ENCODE data around the gene RFX8.

RFX8 gene

DNA sequence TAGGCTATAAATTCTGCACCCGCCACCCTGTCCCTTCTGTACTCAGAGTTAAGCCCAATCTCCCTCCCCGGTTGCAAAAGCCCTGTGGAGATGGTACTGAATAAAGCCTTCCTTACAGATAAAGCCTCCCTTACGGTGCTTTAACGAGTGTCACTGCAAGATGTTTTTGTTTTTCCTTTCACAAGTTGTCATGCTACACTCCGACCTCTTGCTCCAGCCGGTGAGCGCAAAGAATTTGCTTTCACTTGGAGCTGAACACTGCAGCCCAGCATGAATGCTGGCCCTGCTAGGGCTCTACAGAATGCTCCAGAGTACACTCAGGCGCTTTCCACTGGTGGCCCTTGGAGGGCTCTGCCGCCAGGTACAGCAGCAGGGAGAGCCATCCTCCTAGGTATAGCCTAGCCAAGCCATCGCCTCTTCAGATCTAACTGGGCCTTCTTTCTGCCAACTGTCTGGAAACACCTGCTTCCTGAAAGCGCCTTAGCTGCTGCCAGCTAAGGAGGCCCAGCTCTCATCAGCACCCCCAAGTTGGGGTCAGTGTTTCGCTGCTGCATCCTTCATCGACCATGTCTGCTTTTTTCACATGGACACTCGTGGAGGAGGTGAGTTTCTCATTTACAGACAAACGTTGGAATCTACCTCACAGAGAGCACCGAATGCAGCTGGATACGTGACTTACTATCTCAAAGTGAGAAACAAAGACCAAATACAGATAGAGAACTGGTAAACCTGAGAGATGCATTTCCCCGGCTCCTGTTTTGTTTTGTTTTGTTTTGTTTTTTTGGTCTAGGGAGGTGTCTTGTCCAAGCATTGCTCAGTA is 74.2 kb downstream of the RFX8 start:
- TF ChIP-seq, protein P1, sequence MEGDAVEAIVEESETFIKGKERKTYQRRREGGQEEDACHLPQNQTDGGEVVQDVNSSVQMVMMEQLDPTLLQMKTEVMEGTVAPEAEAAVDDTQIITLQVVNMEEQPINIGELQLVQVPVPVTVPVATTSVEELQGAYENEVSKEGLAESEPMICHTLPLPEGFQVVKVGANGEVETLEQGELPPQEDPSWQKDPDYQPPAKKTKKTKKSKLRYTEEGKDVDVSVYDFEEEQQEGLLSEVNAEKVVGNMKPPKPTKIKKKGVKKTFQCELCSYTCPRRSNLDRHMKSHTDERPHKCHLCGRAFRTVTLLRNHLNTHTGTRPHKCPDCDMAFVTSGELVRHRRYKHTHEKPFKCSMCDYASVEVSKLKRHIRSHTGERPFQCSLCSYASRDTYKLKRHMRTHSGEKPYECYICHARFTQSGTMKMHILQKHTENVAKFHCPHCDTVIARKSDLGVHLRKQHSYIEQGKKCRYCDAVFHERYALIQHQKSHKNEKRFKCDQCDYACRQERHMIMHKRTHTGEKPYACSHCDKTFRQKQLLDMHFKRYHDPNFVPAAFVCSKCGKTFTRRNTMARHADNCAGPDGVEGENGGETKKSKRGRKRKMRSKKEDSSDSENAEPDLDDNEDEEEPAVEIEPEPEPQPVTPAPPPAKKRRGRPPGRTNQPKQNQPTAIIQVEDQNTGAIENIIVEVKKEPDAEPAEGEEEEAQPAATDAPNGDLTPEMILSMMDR (IDR thresholded peaks at IDR 0.05): no peak
- H3K27ac ChIP-seq: no peak overlapping the region

DNA sequence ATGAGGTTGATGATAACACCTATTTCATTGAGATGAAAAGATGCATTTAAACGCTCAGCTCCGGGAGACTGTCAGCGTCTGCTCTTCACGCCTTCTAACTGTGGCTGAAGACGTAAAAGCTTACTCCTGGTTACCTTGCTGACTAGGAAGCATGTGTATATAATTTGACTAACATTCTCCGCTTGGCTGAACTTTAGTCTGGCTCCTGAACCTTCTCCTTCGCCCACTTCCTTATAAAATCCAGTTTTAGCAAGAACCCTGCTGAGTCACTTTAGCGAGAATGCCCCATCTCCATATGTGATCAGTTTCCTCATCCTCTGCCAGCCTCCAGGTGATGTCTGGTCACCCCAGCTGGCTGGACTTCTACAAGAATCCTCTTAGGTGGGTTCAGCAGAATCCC is 74.9 kb downstream of the RFX8 start:
- TF ChIP-seq ZFX (IDR thresholded peaks at IDR 0.05; ENCODE audit: borderline replicate concordance): no peak
- TF ChIP-seq, protein P1 (IDR thresholded peaks at IDR 0.05): no peak
- no peak overlapping the region for H3K27ac ChIP-seq

DNA sequence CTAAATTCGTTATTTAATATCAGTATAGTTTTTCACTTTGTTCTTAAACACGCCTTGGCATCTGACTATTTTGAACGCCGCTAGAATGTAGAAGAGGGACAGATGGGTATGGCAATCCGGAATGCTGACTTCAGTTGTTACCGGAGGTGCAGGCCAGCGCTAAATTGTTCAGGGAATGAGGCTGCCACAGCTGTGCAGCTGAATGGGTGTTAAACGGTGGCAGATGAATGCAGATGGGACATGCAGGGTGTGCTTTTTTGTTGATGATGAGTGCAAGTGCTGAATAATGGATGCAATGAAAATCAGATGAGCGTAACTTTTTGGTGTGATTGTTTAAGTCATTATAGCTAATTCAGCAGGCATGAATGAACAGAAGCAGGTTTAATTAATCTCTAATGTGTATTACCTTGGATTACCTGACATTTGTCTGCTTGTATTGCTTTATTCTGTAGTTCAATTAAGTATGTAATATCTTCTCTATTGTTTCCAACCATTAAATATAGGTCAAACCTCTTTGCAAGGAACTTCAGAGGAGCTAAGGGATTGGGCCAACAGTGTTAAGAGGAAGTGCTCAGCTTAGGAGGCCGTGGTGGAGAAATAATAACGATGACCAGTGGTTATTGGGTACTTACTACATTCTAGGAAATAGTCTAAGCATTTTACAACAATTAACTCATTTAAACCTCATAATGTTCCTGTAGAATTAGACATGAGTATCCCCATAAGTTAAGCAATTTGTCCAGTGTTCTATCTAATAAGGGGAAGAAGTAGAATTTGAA is 75.7 kb downstream of the RFX8 start:
- H3K27ac ChIP-seq: no peak overlapping the region
- TF ChIP-seq, protein P1 (IDR thresholded peaks at IDR 0.05): no peak
- TF ChIP-seq ZFX (IDR thresholded peaks at IDR 0.05; ENCODE audit: borderline replicate concordance): no peak

DNA sequence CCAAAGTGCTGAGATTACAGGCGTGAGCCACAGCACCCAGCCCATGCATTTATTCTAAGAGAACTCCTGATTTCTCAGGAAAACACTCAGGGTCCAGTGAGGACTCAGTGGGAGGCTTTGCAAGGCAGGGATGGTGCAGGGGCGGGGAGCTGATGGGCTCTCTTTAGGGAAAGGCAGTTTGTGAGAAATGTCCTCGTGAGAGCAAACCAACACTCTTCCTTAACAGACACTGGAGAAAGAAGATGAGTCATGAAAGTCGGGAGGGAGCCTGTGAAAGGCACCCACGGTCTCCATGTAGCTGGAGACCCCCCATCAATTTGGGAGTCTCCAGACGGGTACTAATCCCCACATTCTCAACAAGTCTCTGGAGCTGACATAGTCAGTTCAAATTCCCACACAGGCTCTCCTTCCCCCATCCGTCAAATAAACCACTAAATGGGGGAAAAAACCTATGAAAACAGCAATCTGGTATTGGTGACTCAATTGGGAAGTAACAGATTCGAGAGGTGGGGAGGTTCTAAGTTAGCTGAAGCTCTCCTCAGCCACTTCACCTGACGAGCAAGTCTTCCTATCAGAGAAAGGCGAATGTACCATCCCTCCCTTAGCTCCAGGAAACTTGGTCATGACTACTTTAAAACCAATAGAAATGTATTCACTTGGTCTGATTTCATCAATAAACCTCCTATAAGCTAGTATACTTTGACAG is 76.6 kb downstream of the RFX8 start:
- TF ChIP-seq, protein P1 (IDR thresholded peaks at IDR 0.05): no peak
- no peak for TF ChIP-seq ZFX (IDR thresholded peaks at IDR 0.05; ENCODE audit: borderline replicate concordance)
- H3K27ac ChIP-seq: no peak overlapping the region

DNA sequence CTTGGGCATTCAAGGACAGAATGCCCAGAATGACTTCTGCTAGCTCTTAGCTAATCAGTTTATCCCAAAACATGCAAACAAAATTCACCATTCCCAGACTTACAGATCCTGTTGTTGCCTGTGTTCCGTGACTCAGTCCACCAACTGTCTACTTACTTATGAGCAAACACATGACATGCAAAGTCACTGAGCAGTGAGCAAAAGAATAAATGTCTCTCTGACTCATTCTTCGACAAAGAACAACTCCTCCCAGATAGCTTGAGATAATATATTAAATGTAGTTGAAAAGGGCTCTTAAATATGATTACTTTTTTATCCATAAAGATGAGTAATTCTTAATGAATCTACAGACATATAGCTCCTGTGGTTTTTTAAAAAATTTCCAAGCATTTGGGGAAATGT is 78.6 kb downstream of the RFX8 start:
- no peak overlapping the region for H3K27ac ChIP-seq
- no peak for TF ChIP-seq ZFX (IDR thresholded peaks at IDR 0.05; ENCODE audit: borderline replicate concordance)
- TF ChIP-seq, protein P1 (IDR thresholded peaks at IDR 0.05): no peak

DNA sequence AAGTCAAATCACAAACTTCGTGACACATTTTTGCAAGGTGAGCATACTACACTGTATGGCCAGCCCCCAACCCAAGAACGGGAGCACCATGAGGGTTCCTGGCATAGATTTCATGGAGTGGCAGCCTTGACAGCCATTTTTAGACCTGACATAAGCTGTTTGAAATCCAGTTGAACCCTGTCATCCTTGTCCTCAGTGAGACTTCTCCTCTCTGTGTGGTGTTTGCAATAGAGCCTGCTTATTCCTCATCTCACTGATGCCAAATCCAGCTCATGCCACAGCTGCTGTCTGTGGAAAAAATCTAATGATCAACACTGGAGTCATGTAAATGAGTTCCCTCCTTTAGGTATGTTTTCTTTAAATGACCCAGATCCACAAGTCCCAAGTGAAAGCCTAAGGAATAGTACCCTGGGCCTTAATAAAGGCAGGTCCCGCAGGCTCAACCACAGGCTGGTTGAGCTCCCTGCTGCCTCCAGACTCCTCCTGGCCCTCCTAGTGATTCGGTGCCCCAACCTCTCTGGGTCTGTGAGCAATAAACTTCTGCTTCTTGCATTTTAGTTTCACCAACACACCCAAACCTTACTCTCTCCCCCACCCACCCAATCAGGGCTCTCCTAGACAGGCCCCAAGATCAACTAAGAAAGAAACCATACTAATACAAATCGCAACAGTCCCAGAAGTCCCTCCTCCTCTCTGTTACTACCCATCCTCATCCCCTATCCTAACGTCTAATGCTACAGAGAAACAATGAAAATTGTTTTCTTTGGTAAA is 79.2 kb downstream of the RFX8 start:
- TF ChIP-seq, protein P1 (IDR thresholded peaks at IDR 0.05): no peak
- TF ChIP-seq ZFX (IDR thresholded peaks at IDR 0.05; ENCODE audit: borderline replicate concordance): no peak
- H3K27ac ChIP-seq: no peak overlapping the region
